Fibroblast of villous mesenchyme (primary cell): ENCODE measurements around the gene VEZT. TPM values are rescaled to one million over a fixed set of nuclear protein-coding genes. Genes with fewer than 3 reads are reported as not detected.

Experiments used
- DNase-seq: peaks from one replicate; pipeline ENCODE4 v3.0.0-alpha.2; 2010; ENCODE audit warnings: low read depth
- H3K4me3 ChIP-seq: 2 replicates; pipeline ENCODE4 v1.5.1; 2011; ENCODE audit warnings: low read depth, mild to moderate bottlenecking, low read length
- total RNA-seq: library from RNA; depleted of rRNA; stranded (reverse); fragments of >200 nt; gene quantifications from 2 replicates; pipeline ENCODE4 v1.2.3, GENCODE V29; 2012
- TF ChIP-seq, protein P1 (sequence below): IDR thresholded peaks from 2 replicates; pipeline ENCODE4 v1.5.1; 2012; ENCODE audit warnings: low read depth, mild to moderate bottlenecking, low read length; ENCODE audit not compliant: insufficient read depth

The VEZT gene
- total RNA-seq, 1 donor, result 84.6 TPM

DNA sequence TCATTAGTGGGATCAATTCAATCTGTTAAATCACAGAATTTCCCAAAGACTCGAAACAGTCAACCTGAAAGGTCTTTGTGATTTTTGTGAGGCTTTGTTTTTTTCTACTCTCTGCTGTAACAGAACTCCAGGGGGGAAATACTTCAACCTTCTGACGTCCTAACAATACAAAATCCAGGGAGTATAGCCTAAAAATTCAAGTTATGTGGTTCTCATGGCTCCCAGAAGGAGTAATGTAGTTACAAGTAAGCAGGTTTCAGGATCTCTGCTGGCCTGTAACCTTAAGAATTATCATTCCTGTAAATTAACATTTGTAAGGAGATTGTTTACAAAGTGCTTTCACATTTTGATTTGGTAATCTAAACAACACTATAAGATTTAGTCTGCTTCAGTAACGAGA is 39.9 kb downstream of the VEZT start:
- no peak overlapping the region for H3K4me3 ChIP-seq
- DNase-seq, result peak; percentile 48
- TF ChIP-seq, protein P1, sequence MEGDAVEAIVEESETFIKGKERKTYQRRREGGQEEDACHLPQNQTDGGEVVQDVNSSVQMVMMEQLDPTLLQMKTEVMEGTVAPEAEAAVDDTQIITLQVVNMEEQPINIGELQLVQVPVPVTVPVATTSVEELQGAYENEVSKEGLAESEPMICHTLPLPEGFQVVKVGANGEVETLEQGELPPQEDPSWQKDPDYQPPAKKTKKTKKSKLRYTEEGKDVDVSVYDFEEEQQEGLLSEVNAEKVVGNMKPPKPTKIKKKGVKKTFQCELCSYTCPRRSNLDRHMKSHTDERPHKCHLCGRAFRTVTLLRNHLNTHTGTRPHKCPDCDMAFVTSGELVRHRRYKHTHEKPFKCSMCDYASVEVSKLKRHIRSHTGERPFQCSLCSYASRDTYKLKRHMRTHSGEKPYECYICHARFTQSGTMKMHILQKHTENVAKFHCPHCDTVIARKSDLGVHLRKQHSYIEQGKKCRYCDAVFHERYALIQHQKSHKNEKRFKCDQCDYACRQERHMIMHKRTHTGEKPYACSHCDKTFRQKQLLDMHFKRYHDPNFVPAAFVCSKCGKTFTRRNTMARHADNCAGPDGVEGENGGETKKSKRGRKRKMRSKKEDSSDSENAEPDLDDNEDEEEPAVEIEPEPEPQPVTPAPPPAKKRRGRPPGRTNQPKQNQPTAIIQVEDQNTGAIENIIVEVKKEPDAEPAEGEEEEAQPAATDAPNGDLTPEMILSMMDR, result no peak

DNA sequence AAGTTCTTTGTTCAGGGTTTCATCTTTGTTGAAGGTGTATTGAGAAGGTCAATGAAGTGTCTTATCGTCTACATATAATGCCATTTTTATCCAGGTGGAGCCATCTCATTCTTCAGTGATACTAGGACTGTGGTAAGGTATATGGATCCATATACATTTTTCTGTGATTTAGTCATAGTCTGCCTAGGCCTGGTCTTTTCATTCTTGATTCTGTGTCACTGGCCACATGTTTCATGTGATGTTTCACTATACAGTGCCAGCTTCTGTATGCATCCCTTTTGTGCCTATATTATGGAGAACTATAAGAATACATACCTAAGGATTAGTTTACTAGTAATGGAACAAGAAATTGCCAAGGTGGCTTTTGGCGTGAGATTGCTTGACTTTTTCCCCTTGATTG is 40.5 kb downstream of the VEZT start:
- TF ChIP-seq, protein P1, result no peak
- no peak overlapping the region for H3K4me3 ChIP-seq
- DNase-seq, result no peak

DNA sequence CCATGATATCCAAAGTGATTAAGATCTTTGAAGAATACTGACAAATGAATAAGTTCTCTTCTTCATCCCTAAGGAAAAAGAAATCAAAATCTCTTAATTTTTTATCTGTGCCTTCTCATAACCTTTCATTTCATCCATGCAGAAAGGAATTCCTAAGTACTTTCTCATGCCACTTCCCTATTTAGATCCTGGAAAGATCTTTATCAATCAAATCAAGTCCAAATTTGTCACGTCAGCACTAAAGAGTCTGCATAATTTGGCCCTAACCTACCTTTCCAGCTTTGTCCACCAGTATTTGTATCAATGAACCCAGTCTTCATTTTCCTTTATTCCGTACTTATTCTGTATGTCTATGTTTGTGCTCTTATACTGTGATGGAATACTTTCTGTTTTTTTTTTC is 41.2 kb downstream of the VEZT start:
- no peak for DNase-seq
- TF ChIP-seq, protein P1, result no peak
- H3K4me3 ChIP-seq, result no peak overlapping the region

DNA sequence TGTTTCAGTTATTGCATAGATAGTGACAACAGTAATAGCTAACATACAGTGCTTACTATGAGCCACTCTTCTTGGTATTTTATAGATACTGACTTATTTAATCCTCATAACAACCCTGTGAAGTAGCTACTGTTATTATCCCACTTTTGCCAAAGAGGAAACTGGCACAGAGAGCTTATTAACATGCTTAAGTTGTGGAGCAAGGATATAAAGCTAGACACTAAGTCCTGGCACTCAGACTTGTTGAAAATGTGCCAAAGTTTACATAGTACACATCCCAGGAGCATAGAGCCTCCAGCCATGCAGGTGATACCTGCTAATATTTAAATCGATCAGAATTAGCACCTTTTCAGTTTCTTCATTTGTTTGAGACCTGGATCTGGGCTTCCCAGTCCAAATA is 41.8 kb downstream of the VEZT start:
- no peak for DNase-seq
- no peak overlapping the region for H3K4me3 ChIP-seq
- TF ChIP-seq, protein P1, result no peak

DNA sequence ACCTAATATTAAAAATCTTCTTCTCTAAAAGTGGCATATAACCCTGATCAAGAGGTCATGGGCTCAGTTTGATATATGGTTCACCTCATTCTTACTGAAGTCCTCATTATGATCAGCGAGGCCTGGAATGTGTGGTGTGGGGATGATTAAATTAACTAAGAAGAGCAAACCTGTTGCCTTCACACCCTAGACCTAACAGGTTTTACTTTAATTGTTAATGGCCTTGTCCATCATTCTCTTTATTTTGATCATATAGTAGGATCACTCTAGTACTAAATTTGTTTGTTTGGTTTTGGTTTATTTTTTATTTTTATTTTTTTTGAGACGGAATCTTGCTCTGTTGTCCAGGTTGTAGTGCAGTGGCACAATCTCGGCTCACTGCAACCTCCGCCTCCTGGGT is 43.5 kb downstream of the VEZT start:
- TF ChIP-seq, protein P1, result no peak

DNA sequence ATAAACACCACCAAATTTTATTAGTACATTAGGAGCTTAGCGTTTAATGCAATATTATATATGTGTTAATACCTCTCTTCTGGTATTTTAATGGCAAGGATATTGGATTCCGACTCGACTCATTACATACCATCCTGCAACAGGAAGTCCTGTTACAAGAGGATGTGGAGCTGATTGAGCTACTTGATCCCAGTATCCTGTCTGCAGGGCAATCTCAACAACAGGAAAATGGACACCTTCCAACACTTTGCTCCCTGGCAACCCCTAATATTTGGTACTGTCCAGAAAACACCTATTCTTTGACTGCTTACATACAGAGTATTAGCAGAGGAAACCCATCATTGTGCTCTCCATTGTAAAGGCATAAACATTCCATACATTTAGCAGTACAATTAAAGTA is 45.2 kb downstream of the VEZT start:
- H3K4me3 ChIP-seq, result no peak overlapping the region
- DNase-seq, result no peak
- TF ChIP-seq, protein P1, result no peak

More for the DNA sequence above, 43.5 kb downstream of the VEZT start:
- DNase-seq, result no peak
- H3K4me3 ChIP-seq, result no peak overlapping the region

DNA sequence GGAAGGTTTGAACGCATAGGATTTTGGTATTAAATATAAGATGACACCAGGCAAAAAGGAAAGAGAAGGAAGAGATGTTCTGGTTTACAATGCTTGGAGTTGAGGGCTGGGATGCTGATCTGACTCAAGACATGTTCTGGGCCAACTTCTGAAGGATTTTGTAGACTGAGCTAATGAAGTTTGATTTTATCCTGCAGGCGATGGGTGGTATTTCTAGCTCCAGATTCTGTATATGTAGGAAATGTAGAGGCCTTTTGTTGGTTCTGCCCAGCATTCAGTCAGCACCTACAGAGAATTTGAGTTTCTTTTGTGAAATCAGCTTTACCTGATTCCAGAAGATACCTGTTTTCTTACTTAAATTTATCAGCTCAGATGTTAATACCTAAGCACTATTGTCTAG is 48.2 kb downstream of the VEZT start:
- H3K4me3 ChIP-seq, result no peak overlapping the region
- TF ChIP-seq, protein P1, result no peak
- DNase-seq, result no peak
